Cardiac muscle cell (in vitro differentiated cells and primary cell): ENCODE data around the gene SPATA4. TPM values are rescaled to one million over a fixed set of nuclear protein-coding genes. Genes with fewer than 3 reads are reported as not detected.
"Not testable (repeated sequence)": the region's sequence is repeated elsewhere in the genome, so short reads cannot be mapped to it uniquely, and the experiment has no call there.

Experiments
- DNase-seq, 2 donors: peaks; one replicate each; pipeline versions ENCODE4 v3.0.0 to v3.0.0-alpha.2; 2010 to 2017; ENCODE audit warnings: low read depth in 1 of 2, low spot score in 1 of 2
- H3K27ac ChIP-seq: fragments of 200-600 bp; sonication (generic); 2 replicates; pipeline ENCODE4 v1.5.1; 2016
- H3K27me3 ChIP-seq: fragments of 200-600 bp; sonication (generic); 2 replicates; pipeline ENCODE4 v1.6.0; 2016; ENCODE audit warnings: control low read depth
- H3K36me3 ChIP-seq: fragments of 200-600 bp; sonication (generic); 2 replicates; pipeline ENCODE4 v1.5.1; 2016; ENCODE audit warnings: control low read depth
- H3K4me1 ChIP-seq: fragments of 200-600 bp; sonication (generic); 2 replicates; pipeline ENCODE4 v1.8.1; 2017; ENCODE audit warnings: low read depth, mild to moderate bottlenecking, mixed run types
- H3K4me3 ChIP-seq: fragments of 200-600 bp; sonication (generic); 2 replicates; pipeline ENCODE4 v1.5.1; 2016; ENCODE audit warnings: mild to moderate bottlenecking
- H3K9me3 ChIP-seq: fragments of 200-600 bp; sonication (generic); 2 replicates; pipeline ENCODE4 v1.5.1; 2017; ENCODE audit warnings: low read depth, mild to moderate bottlenecking, control low read depth
- polyA plus RNA-seq: library from polyadenylated mRNA; unstranded; fragments of >200 nt; fragmentation: Nextera tagmentation; extraction: Ambion mirVana; gene quantifications from 2 replicates; pipeline ENCODE4 v1.2.1, GENCODE V29; 2016
- total RNA-seq: library from RNA; depleted of rRNA; stranded (reverse); fragments of >200 nt; gene quantifications from 2 replicates; pipeline ENCODE4 v1.2.3, GENCODE V29; 2016
- TF ChIP-seq, protein P1 (sequence below): IDR thresholded peaks from 2 replicates; pipeline ENCODE4 v1.5.1; 2012; ENCODE audit warnings: low read depth, mild to moderate bottlenecking, low read length

The SPATA4 gene
- total and polyA plus RNA-seq, 2 experiments from 2014 or later = 0.63 to 2.2 TPM

DNA sequence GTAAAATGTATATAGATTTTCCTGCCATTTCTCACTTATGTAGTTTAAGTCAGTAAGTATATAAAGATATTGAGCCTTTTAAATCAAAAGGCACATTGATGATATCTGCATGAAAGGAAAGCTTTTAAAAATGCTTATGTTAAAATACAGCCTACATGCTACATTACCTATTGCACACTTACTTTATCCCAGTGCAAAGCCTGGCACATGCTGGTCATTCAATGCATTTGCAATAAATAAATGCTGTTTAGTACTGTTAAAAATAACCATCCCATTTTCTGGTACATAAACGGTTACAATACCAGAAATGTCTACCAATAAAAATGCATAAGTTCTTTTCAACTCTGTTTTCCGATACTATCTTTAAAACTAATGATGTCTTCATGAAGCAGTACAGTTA, 22.1 kb upstream of the SPATA4 start:
- DNase-seq = no peak
- Histone ChIP-seq H3K27me3 (no peaks in the 10 kb centered on the region), H3K9me3 (no peaks in the 10 kb centered on the region), H3K36me3 (no peaks in the 10 kb centered on the region), H3K4me3 (no peak overlapping the region), H3K4me1 (no peaks in the 10 kb centered on the region), H3K27ac (no peak overlapping the region)
- TF ChIP-seq, protein P1, sequence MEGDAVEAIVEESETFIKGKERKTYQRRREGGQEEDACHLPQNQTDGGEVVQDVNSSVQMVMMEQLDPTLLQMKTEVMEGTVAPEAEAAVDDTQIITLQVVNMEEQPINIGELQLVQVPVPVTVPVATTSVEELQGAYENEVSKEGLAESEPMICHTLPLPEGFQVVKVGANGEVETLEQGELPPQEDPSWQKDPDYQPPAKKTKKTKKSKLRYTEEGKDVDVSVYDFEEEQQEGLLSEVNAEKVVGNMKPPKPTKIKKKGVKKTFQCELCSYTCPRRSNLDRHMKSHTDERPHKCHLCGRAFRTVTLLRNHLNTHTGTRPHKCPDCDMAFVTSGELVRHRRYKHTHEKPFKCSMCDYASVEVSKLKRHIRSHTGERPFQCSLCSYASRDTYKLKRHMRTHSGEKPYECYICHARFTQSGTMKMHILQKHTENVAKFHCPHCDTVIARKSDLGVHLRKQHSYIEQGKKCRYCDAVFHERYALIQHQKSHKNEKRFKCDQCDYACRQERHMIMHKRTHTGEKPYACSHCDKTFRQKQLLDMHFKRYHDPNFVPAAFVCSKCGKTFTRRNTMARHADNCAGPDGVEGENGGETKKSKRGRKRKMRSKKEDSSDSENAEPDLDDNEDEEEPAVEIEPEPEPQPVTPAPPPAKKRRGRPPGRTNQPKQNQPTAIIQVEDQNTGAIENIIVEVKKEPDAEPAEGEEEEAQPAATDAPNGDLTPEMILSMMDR = no peak

GRCh38 chr4:176212351-176212750, 17.0 kb upstream of the SPATA4 start:
- not testable (repeated sequence) for H3K4me3 ChIP-seq, H3K27ac ChIP-seq, H3K9me3 ChIP-seq, H3K27me3 ChIP-seq, H3K36me3 ChIP-seq, DNase-seq, H3K4me1 ChIP-seq

GRCh38 chr4:176210579-176211296, 15.4 kb upstream of the SPATA4 start:
- H3K9me3 ChIP-seq = no peaks in the 10 kb centered on the region
- no peaks in the 10 kb centered on the region for H3K36me3 ChIP-seq
- no peak for DNase-seq
- TF ChIP-seq, protein P1 = no peak
- H3K27ac ChIP-seq = no peak overlapping the region
- H3K4me1 ChIP-seq = no peaks in the 10 kb centered on the region
- H3K27me3 ChIP-seq = no peaks in the 10 kb centered on the region
- no peak overlapping the region for H3K4me3 ChIP-seq

DNA sequence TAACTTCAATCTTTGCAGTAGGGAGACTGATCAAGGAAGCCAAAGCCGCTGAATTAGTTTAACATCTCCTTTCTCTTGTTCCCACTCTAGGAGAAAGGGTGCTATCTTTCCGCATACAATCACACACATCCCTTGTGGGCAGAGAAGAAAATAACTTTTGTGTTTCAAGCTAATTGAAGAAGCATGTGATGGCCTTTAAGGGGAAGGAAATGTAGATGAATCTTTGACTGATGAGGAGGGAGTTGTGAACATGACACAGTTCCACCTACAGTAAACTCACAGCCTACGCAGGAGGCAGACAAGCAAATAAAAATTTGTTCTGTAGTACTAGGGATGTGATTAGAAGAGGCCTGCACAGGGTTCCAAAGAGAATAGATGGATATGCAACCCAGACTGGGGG, 14.7 kb upstream of the SPATA4 start:
- no peaks in the 10 kb centered on the region for H3K9me3 ChIP-seq
- no peak overlapping the region for H3K27ac ChIP-seq
- no peaks in the 10 kb centered on the region for H3K4me1 ChIP-seq
- H3K4me3 ChIP-seq = no peak overlapping the region
- TF ChIP-seq, protein P1 = no peak
- DNase-seq = no peak
- no peaks in the 10 kb centered on the region for H3K36me3 ChIP-seq
- no peaks in the 10 kb centered on the region for H3K27me3 ChIP-seq

DNA sequence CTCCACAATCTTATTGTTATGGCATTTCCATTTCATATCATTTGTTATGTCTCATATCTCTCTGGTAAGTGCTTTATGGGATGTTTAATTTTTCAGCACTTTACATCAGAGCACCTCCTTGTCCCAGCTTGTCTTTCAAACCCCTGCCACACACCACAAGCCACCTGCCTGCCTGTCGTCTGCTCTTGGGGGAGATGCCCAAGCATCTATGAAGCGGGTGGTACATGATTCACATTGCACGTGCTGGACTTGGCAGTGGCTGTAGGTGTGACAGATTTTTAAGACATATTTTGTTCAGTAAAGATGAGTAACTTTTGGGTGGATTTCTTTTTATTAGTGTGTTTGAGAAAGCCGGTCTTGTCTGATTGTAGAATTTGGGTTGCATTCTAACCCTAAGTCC, 14.2 kb upstream of the SPATA4 start:
- TF ChIP-seq, protein P1 = no peak
- Histone ChIP-seq H3K36me3 (no peaks in the 10 kb centered on the region), H3K9me3 (no peaks in the 10 kb centered on the region), H3K27ac (no peak overlapping the region), H3K27me3 (no peaks in the 10 kb centered on the region), H3K4me1 (no peaks in the 10 kb centered on the region), H3K4me3 (no peak overlapping the region)
- no peak for DNase-seq

GRCh38 chr4:176207839-176208238, 12.5 kb upstream of the SPATA4 start:
- no peak for DNase-seq
- Histone ChIP-seq H3K27ac (no peak overlapping the region), H3K9me3 (no peaks in the 10 kb centered on the region), H3K4me1 (no peaks in the 10 kb centered on the region), H3K36me3 (no peaks in the 10 kb centered on the region), H3K27me3 (no peaks in the 10 kb centered on the region), H3K4me3 (no peak overlapping the region)
- TF ChIP-seq, protein P1 = no peak
